ENCODE results near the gene WIPF2. TPM values are rescaled to one million over a fixed set of nuclear protein-coding genes. Genes with fewer than 3 reads are reported as not detected.

The WIPF2 gene
- total RNA-seq, 1 donor from 2014 or later, result 13.9 TPM

DNA sequence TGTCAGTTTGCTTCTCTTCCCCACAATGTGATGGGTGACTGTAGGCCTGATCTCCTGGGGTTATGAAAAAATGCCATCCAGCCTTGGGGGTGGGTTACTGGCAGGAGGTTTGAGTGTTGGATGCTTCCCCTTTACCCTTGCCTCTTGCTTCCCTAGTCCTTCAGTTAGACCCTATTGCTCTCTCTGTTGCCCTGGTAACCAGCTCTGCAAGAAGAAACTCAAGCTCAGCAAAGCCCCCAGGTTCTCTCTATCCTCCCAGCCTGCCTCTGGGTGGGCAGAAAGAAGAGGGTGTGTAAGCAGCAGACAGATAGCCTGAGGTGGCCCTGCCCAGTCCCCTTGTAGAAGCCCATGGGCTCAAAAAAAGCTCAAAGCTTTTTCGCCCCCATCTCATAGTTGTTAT, 44.6 kb upstream of the WIPF2 start:
- no peak overlapping the region for H3K4me3 ChIP-seq (ENCODE audit: low read depth, low read length)
- H3K27me3 ChIP-seq (ENCODE audit: control insufficient read depth, insufficient read depth, low read length), result no peaks in the 10 kb centered on the region
- no peak for DNase-seq (ENCODE audit: low read depth)
- peaks cover 3% of the 10 kb centered on the region for H3K36me3 ChIP-seq (ENCODE audit: control insufficient read depth, insufficient read depth, low read length)
- TF ChIP-seq, protein P1, sequence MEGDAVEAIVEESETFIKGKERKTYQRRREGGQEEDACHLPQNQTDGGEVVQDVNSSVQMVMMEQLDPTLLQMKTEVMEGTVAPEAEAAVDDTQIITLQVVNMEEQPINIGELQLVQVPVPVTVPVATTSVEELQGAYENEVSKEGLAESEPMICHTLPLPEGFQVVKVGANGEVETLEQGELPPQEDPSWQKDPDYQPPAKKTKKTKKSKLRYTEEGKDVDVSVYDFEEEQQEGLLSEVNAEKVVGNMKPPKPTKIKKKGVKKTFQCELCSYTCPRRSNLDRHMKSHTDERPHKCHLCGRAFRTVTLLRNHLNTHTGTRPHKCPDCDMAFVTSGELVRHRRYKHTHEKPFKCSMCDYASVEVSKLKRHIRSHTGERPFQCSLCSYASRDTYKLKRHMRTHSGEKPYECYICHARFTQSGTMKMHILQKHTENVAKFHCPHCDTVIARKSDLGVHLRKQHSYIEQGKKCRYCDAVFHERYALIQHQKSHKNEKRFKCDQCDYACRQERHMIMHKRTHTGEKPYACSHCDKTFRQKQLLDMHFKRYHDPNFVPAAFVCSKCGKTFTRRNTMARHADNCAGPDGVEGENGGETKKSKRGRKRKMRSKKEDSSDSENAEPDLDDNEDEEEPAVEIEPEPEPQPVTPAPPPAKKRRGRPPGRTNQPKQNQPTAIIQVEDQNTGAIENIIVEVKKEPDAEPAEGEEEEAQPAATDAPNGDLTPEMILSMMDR (IDR thresholded peaks at IDR 0.05; ENCODE audit: insufficient read depth, low read length, poor library complexity, severe bottlenecking), result no peak

DNA sequence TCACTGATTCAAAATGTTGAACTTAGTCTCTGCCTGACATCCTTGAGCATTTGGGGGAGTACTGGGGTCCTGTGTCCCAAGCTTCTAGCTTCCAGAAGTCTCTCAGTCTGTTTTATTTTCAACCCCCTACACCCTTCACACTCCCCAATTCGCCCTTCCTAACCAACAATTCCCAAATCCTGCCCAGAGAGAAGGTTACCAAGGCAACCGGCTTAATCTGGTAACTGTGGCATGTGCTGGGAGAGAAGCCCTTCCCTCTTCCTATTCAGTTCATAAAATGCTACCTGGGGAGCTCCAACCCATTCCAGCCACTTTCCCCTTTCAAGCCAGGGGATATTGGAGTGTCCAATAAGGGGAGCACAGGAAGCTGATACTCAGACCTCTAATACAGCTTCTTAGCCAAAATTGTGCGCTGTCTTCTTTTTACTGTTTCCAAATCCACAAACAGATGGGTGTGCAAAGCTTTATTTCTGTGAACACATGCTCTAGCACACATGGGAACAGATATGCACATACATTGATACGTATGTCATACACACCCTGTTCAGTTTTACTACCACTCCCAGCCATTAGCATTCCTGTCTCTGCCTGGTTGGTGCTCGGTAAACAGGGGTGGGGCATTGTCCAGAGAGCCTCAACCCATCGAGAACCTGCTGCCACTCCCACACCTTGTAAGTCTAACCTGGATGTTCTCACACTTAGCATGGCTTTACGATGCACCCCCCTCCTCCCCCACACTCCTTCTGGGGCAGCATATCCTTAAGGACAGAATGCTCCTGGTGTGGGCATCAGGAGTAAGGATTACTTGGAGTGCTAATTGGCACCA, 43.0 kb upstream of the WIPF2 start:
- TF ChIP-seq, protein P1 (IDR thresholded peaks at IDR 0.05; ENCODE audit: insufficient read depth, low read length, poor library complexity, severe bottlenecking), result no peak
- H3K36me3 ChIP-seq (ENCODE audit: control insufficient read depth, insufficient read depth, low read length), result no peaks in the 10 kb centered on the region
- DNase-seq (ENCODE audit: low read depth), result no peak
- H3K4me3 ChIP-seq (ENCODE audit: low read depth, low read length), result no peak overlapping the region
- no peaks in the 10 kb centered on the region for H3K27me3 ChIP-seq (ENCODE audit: control insufficient read depth, insufficient read depth, low read length)

DNA sequence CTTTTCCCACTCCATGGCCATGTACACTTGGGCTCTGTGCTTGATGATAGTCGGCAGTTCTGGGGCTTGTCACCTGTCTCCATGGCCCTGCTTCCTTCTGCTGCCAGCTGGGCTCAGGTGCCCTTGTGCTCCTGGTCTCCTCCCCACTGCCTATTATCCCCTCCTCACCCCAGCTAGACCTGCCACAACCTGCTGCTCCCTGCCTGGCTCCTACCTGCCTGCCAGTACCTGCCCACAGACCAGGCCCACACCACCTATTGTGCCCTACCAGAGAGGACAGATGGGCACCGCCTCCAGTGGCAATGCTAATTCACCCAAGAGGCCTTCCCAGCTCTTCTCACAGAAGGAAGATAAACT, 42.4 kb upstream of the WIPF2 start:
- H3K36me3 ChIP-seq (ENCODE audit: control insufficient read depth, insufficient read depth, low read length), result no peaks in the 10 kb centered on the region
- no peak for DNase-seq (ENCODE audit: low read depth)
- H3K27me3 ChIP-seq (ENCODE audit: control insufficient read depth, insufficient read depth, low read length), result no peaks in the 10 kb centered on the region
- H3K4me3 ChIP-seq (ENCODE audit: low read depth, low read length), result no peak overlapping the region
- TF ChIP-seq, protein P1 (IDR thresholded peaks at IDR 0.05; ENCODE audit: insufficient read depth, low read length, poor library complexity, severe bottlenecking), result no peak

DNA sequence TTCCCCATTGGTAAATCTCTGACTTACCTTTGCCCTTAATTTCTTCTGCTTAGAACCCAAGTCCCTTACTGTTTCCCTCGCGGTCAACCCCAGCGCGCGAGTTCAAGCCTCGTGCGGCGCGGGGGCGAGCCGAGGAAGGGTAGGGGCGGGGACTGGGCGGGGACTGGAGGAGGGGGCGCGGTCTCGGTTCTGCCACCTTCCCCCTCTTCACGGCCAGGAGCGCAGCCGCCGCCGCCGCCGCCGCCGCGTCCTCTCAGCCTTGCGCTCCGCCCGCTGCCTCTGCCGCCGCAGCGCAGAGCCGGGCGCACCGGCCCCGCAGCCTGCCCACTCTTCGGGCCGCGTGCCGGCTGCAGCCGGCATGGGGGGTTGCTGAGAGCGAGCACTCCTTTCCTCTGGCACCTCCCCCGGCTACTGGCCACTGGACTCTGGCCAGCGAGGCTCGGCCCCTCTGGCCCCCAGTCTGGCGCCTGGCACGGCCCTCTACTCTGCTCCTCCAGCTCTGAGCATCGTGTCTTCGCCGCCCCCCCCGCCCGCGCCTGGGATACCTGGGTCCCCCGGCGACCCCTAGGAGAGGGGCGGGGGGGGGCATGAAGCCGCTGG, 41.7 kb upstream of the WIPF2 start, which contains the start of gene RAPGEFL1:
RAPGEFL1 (plus strand) TSS at position 196 of the 600 bp plus-strand sequence; CDS start at position 588, 392 bp downstream.
- DNase-seq (ENCODE audit: low read depth), result no peak

DNA sequence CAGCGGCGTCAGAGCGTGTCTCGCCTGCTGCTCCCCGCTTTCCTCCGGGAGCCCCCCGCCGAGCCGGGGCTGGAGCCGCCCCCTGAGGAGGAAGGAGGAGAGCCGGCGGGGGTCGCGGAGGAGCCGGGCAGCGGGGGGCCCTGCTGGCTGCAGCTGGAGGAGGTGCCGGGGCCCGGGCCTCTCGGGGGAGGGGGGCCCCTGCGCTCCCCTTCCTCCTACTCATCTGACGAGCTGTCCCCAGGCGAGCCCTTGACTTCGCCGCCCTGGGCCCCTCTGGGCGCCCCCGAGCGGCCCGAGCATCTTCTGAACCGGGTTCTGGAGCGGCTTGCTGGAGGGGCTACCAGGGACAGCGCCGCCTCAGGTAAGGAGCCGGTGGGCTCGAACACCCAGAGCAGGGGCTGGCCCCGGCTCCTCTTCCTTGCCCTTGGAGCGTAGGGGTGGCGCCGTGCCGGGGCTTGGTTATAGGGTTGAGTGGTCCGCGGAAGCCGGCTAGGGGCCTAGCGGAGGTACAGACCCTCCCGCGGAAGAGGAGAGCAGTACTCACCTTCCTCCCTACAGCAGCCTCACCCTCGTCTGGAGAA, 41.0 kb upstream of the WIPF2 start:
- H3K36me3 ChIP-seq (ENCODE audit: control insufficient read depth, insufficient read depth, low read length), result no peaks in the 10 kb centered on the region
- H3K27me3 ChIP-seq (ENCODE audit: control insufficient read depth, insufficient read depth, low read length), result no peaks in the 10 kb centered on the region
- H3K4me3 ChIP-seq (ENCODE audit: low read depth, low read length), result peak overlapping the region; percentile 46
- no peak for DNase-seq (ENCODE audit: low read depth)
- TF ChIP-seq, protein P1 (IDR thresholded peaks at IDR 0.05; ENCODE audit: insufficient read depth, low read length, poor library complexity, severe bottlenecking), result no peak

More for the DNA sequence above, 41.7 kb upstream of the WIPF2 start, which contains the start of gene RAPGEFL1:
- TF ChIP-seq, protein P1 (IDR thresholded peaks at IDR 0.05; ENCODE audit: insufficient read depth, low read length, poor library complexity, severe bottlenecking), result no peak
- no peaks in the 10 kb centered on the region for H3K36me3 ChIP-seq (ENCODE audit: control insufficient read depth, insufficient read depth, low read length)
- peak within 1 kb of the TSS; percentile 46 for H3K4me3 ChIP-seq (ENCODE audit: low read depth, low read length)
- no peaks in the 10 kb centered on the region for H3K27me3 ChIP-seq (ENCODE audit: control insufficient read depth, insufficient read depth, low read length)

Data from kidney epithelial cell (primary cell).